Neural progenitor cell (in vitro differentiated cells): ENCODE data around the gene MAN2C1.

Experiments used
- CTCF ChIP-seq: fragments of 200-600 bp; sonication (generic); IDR thresholded peaks from 2 replicates; pipeline ENCODE4 v1.5.1; 2017; ENCODE audit warnings: antibody characterized with exemption, mild to moderate bottlenecking
- EZH2phosphoT487 ChIP-seq: fragments of 200-600 bp; sonication (generic); IDR thresholded peaks from 2 replicates; pipeline ENCODE4 v1.6.1; 2017; ENCODE audit warnings: antibody characterized with exemption

GRCh38 chr15:75338661-75339240, 29.7 kb downstream of the MAN2C1 start:
- TF ChIP-seq CTCF (no peak), EZH2phosphoT487 (no peak)
